B cell (primary cell): ENCODE measurements around the gene CLCC1. TPM values are rescaled to one million over a fixed set of nuclear protein-coding genes. Genes with fewer than 3 reads are reported as not detected.
A peak's percentile ranks its signal among the peaks of the same experiment; 100 is the strongest.

Source experiments
- ATAC-seq: fragments of 200-7000 bp; cut with Tn5 transposase; one replicate; pipeline ENCODE4 v1.10.0; 2021; ENCODE audit warnings: low read depth, mild to moderate bottlenecking, moderate number of reproducible peaks, moderate library complexity
- CTCF ChIA-PET: fragments of 350-600 bp; sonication (Branson Sonifier 250); formaldehyde crosslinking; loops from one replicate; lab custom pipeline; 2021; ENCODE audit warnings: antibody characterized with exemption, inconsistent platforms; lab: Charles Lee
- POLR2A ChIA-PET: fragments of 350-600 bp; sonication (Branson Sonifier 250); formaldehyde crosslinking; loops from one replicate; lab custom pipeline; 2021; ENCODE audit warnings: antibody characterized with exemption; lab: Charles Lee
- DNase-seq: peaks from one replicate; pipeline ENCODE4 v3.0.0; 2013
- H2AFZ ChIP-seq: 2 replicates; pipeline ENCODE4 v1.6.1; 2012; ENCODE audit warnings: mild to moderate bottlenecking, low read depth, low read length; ENCODE audit not compliant: insufficient read depth, poor library complexity, severe bottlenecking
- H3K27ac ChIP-seq, 2 donors: 1 replicate in 1 of 2; 2 replicates in 1 of 2; pipeline ENCODE4 v1.5.1; 2012 to 2013; ENCODE audit warnings: low read length in 2 of 2, mild to moderate bottlenecking in 2 of 2, moderate library complexity in 1 of 2
- H3K27me3 ChIP-seq, 4 experiments: fragments of 200-600 bp in 1 of 4; sonication (generic) in 1 of 4; replicated peaks in 1 of 4; 1 replicate in 2 of 4; 2 replicates in 2 of 4; pipeline versions ENCODE4 v1.6.1 to v1.7.0; 2013 to 2016; ENCODE audit warnings: low read length in 3 of 4, mild to moderate bottlenecking in 2 of 4, mixed read lengths in 1 of 4, moderate library complexity in 1 of 4; ENCODE audit not compliant: insufficient read depth in 4 of 4, control insufficient read depth in 3 of 4; ENCODE audit errors: control extremely low read depth in 1 of 4
- H3K36me3 ChIP-seq, 2 experiments: replicated peaks in 1 of 2; 1 replicate in 1 of 2; 2 replicates in 1 of 2; pipeline versions ENCODE4 v1.6.1 to v1.7.1; 2013; ENCODE audit warnings: low read length in 1 of 2; ENCODE audit not compliant: insufficient read depth in 2 of 2, control insufficient read depth in 1 of 2; ENCODE audit errors: control extremely low read depth in 1 of 2, extremely low read depth in 1 of 2
- H3K4me1 ChIP-seq, 2 donors: fragments of 200-600 bp in 1 of 2; sonication (generic) in 1 of 2; 1 replicate in 1 of 2; 2 replicates in 1 of 2; pipeline versions ENCODE4 v1.5.1 to v1.6.1; 2013 to 2017; ENCODE audit warnings: low read length in 2 of 2; ENCODE audit not compliant: control insufficient read depth in 2 of 2, insufficient read depth in 2 of 2
- H3K4me2 ChIP-seq: replicated peaks from 2 replicates; pipeline ENCODE3; 2012; ENCODE audit warnings: mild to moderate bottlenecking, low read depth, low read length; ENCODE audit not compliant: poor library complexity, severe bottlenecking
- H3K4me3 ChIP-seq, 5 experiments: fragments of 200-600 bp in 1 of 5; sonication (generic) in 1 of 5; 1 replicate in 3 of 5; 2 replicates in 2 of 5; pipeline versions ENCODE4 v1.5.1 to v1.7.0; 2011 to 2016; ENCODE audit warnings: low read length in 4 of 5, mild to moderate bottlenecking in 4 of 5, low read depth in 2 of 5, control low read depth in 1 of 5, moderate library complexity in 1 of 5; ENCODE audit not compliant: insufficient read depth in 1 of 5; ENCODE audit errors: control extremely low read depth in 1 of 5, extremely low read depth in 1 of 5
- H3K79me2 ChIP-seq: fragments of 200-600 bp; sonication (generic); one replicate; pipeline ENCODE4 v1.6.0; 2016; ENCODE audit warnings: low read length; ENCODE audit not compliant: control insufficient read depth, insufficient read depth
- H3K9ac ChIP-seq: fragments of 200-600 bp; sonication (generic); 2 replicates; pipeline ENCODE4 v1.6.1; 2017; ENCODE audit warnings: mild to moderate bottlenecking, low read length, moderate library complexity
- H3K9me3 ChIP-seq, 3 donors: one replicate each; pipeline versions ENCODE4 v1.6.1 to v1.7.1; 2013; ENCODE audit warnings: low read length in 2 of 3; ENCODE audit not compliant: control insufficient read depth in 2 of 3, insufficient read depth in 1 of 3; ENCODE audit errors: control extremely low read depth in 1 of 3
- H4K20me1 ChIP-seq: 2 replicates; pipeline ENCODE4 v1.6.0; 2012; ENCODE audit warnings: mild to moderate bottlenecking, low read length; ENCODE audit not compliant: insufficient read depth, control insufficient read depth, poor library complexity, severe bottlenecking
- H3K27ac Mint-ChIP-seq: one replicate; pipeline ENCODE4 v1.8.0; 2021; ENCODE audit warnings: mixed read lengths
- H3K27me3 Mint-ChIP-seq: one replicate; pipeline ENCODE4 v1.8.0; 2021; ENCODE audit warnings: mixed read lengths
- H3K4me1 Mint-ChIP-seq: one replicate; pipeline ENCODE4 v1.8.0; 2021; ENCODE audit warnings: mixed read lengths
- H3K4me3 Mint-ChIP-seq: one replicate; pipeline ENCODE4 v1.8.0; 2021; ENCODE audit warnings: mixed read lengths
- H3K9me3 Mint-ChIP-seq: one replicate; pipeline ENCODE4 v1.8.0; 2022; ENCODE audit warnings: mixed read lengths; ENCODE audit not compliant: insufficient read depth
- CTCF ChIP-seq: fragments of 200-600 bp; IDR thresholded peaks from one replicate; pipeline ENCODE4 v1.8.0; 2022; ENCODE audit warnings: antibody characterized with exemption, mild to moderate bottlenecking
- EZH2 ChIP-seq: IDR thresholded peaks from 2 replicates; pipeline ENCODE4 v1.6.1; 2012; ENCODE audit warnings: borderline replicate concordance, low read depth, mild to moderate bottlenecking, moderate library complexity, low read length; ENCODE audit not compliant: insufficient read depth, poor library complexity, severe bottlenecking
- WGBS: methylation state at CpG from one replicate; pipeline ENCODE4 v1.1.5; 2013; ENCODE audit warnings: missing lambda C conversion rate; ENCODE audit not compliant: insufficient coverage; 5-methylcytosine and 5-hydroxymethylcytosine counted together
- intact Hi-C: fragments of 100-400 bp; cut with micrococcal nuclease; formaldehyde crosslinking; loops from one replicate; pipeline ENCODE4 v1.10.0; 2022
- polyA plus RNA-seq: library from polyadenylated mRNA; depleted of rRNA; stranded (reverse); fragments of >200 nt; gene quantifications from 2 replicates; pipeline ENCODE4 v1.2.3, GENCODE V29; 2012
- small RNA-seq: library from RNA; depleted of rRNA; stranded (forward); fragments of <200 nt; gene quantifications from one replicate; pipeline ENCODE3, GENCODE V24; 2012; ENCODE audit warnings: low replicate concordance, low read depth; ENCODE audit not compliant: insufficient read length
- total RNA-seq, 2 donors: library from RNA; stranded (reverse); fragments of 120-200 nt in 1 of 2; gene quantifications; 1 replicate in 1 of 2; 2 replicates in 1 of 2; pipeline versions ENCODE4 v1.2.3 to v1.2.4, GENCODE V29; 2013 to 2022

Gene CLCC1
- total and polyA plus RNA-seq, 2 donors (not counting 1 experiment from before 2014, with no cell fraction given), result 6.5 to 26.9 TPM

GRCh38 chr1:108925920-108926319 is 37.4 kb downstream of the CLCC1 start:
- Histone ChIP-seq H4K20me1 (no peaks in the 10 kb centered on the region), H3K27me3 (no peaks in the 10 kb centered on the region), H3K4me2 (no peak overlapping the region), H3K27ac (peak overlapping the region in 1 of 2 donors; percentile 28), H2AFZ (no peak overlapping the region), H3K9me3 (no peaks in the 10 kb centered on the region), H3K4me3 (no peak overlapping the region), H3K9ac (no peak overlapping the region), H3K4me1 (peaks cover 0 to 4% of the 10 kb centered on the region in 2 donors), H3K36me3 (peaks cover 16 to 44% of the 10 kb centered on the region in 2 experiments), H3K79me2 (no peaks in the 10 kb centered on the region)
- ChIA-PET CTCF (interaction anchor here (0.6 kb wide), 1 partner anchor 253 kb away, joined by 4 read pairs; no protein-coding TSS in a partner anchor), POLR2A (no interaction called here)
- no peak overlapping the region for H3K4me3 Mint-ChIP-seq
- TF ChIP-seq EZH2, result no peak
- TF ChIP-seq CTCF, result no peak
- no peaks in the 10 kb centered on the region for H3K9me3 Mint-ChIP-seq
- no peaks in the 10 kb centered on the region for H3K4me1 Mint-ChIP-seq
- intact Hi-C loops, result no loop called here
- H3K27ac Mint-ChIP-seq, result no peak overlapping the region
- H3K27me3 Mint-ChIP-seq, result no peaks in the 10 kb centered on the region
- ATAC-seq, result no peak
- no peak for DNase-seq
- 100% methylated on average over 2 of the region's 2 CpGs for WGBS

- WGBS, result no CpG with 5 or more reads among the region's 2 CpGs
- TF ChIP-seq EZH2 (no peak), CTCF (no peak)
- no peaks in the 10 kb centered on the region for H3K27me3 Mint-ChIP-seq
- ChIA-PET CTCF (interaction anchor here (1.6 kb wide), 1 partner anchor 35 kb away, joined by 3 read pairs; no protein-coding TSS in a partner anchor), POLR2A (no interaction called here)
- no peaks in the 10 kb centered on the region for H3K36me3 ChIP-seq
- no peak overlapping the region for H3K4me3 Mint-ChIP-seq
- H3K4me1 Mint-ChIP-seq, result no peaks in the 10 kb centered on the region
- no peaks in the 10 kb centered on the region for H3K79me2 ChIP-seq
- H3K27ac ChIP-seq, result no peak overlapping the region
- H2AFZ ChIP-seq, result no peak overlapping the region
- H3K27ac Mint-ChIP-seq, result no peak overlapping the region
- H3K4me3 ChIP-seq, result no peak overlapping the region
- no peaks in the 10 kb centered on the region for H3K9me3 ChIP-seq
- DNase-seq (no peak), ATAC-seq (no peak)
- no peaks in the 10 kb centered on the region for H3K9me3 Mint-ChIP-seq
- no peak overlapping the region for H3K4me2 ChIP-seq
- no peaks in the 10 kb centered on the region for H3K4me1 ChIP-seq
- H3K9ac ChIP-seq, result no peak overlapping the region
- H3K27me3 ChIP-seq, result no peaks in the 10 kb centered on the region
- H4K20me1 ChIP-seq, result no peaks in the 10 kb centered on the region
- intact Hi-C loops, result no loop called here
Observed at GRCh38 chr1:108916788-108917187, 46.5 kb downstream of the CLCC1 start.

Small RNA genes lying within 50 kb of the gene (small RNA-seq; reads per million reads assigned to genes)
- not detected for gene BX679664.2

Other genes with a start within 250 kb of the CLCC1 start
- gene STXBP3, start 216.8 kb downstream of the CLCC1 start, total RNA-seq, result 77.5 and 78.1 TPM in 2 replicates
- 13.3 and 28.4 TPM in 2 replicates for gene STXBP3, start 216.8 kb downstream of the CLCC1 start, polyA plus RNA-seq
- gene AKNAD1, start 106.4 kb downstream of the CLCC1 start, total RNA-seq, result not detected in 2 replicates
- gene AKNAD1, start 106.4 kb downstream of the CLCC1 start, polyA plus RNA-seq, result not detected in 2 replicates
- 2.2 and 4.0 TPM in 2 replicates for gene GPSM2, start 86.5 kb downstream of the CLCC1 start, total RNA-seq
- 1.3 and 1.5 TPM in 2 replicates for gene GPSM2, start 86.5 kb downstream of the CLCC1 start, polyA plus RNA-seq
- gene WDR47, start 78.6 kb upstream of the CLCC1 start, total RNA-seq, result 17.3 and 21.6 TPM in 2 replicates
- gene WDR47, start 78.6 kb upstream of the CLCC1 start, polyA plus RNA-seq, result 4.4 and 7.5 TPM in 2 replicates
- 12.9 and 14.3 TPM in 2 replicates for gene TAF13, start 112.5 kb upstream of the CLCC1 start, total RNA-seq
- 6.6 and 25.1 TPM in 2 replicates for gene TAF13, start 112.5 kb upstream of the CLCC1 start, polyA plus RNA-seq
- 40.9 and 44.5 TPM in 2 replicates for gene TMEM167B, start 127.3 kb upstream of the CLCC1 start, total RNA-seq
- gene TMEM167B, start 127.3 kb upstream of the CLCC1 start, polyA plus RNA-seq, result 12.0 and 19.5 TPM in 2 replicates
- gene ELAPOR1, start 150.6 kb upstream of the CLCC1 start, total RNA-seq, result 1.7 and 2.2 TPM in 2 replicates
- 0.91 and 2.3 TPM in 2 replicates for gene ELAPOR1, start 150.6 kb upstream of the CLCC1 start, polyA plus RNA-seq